K562 (cell line): ENCODE results near the gene ZNF407. TPM values are rescaled to one million over a fixed set of nuclear protein-coding genes. Genes with fewer than 3 reads are reported as not detected.

Experiments
- ATAC-seq: fragments of 200-7000 bp; cut with Tn5 transposase; 3 replicates; pipeline ENCODE4 v1.9.1; 2020; ENCODE audit warnings: moderate library complexity
- BruUV-seq: library from RNA; stranded (reverse); fragments of 400-500 nt; replicated peaks from 2 replicates; lab custom pipeline; 2021; lab: Mats Ljungman, UMichigan
- CTCF ChIA-PET: fragments of 300-600 bp; formaldehyde crosslinking; extraction: SDS; loops from one replicate; lab custom pipeline; 2021; ENCODE audit warnings: low intra/inter-chr PET ratio; lab: Yijun Ruan, JAX
- POLR2A ChIA-PET: fragments of 300-600, 350-650 bp; sonication (Branson Sonifier 250); formaldehyde crosslinking; extraction: SDS; loops from one replicate; lab custom pipeline; 2021; ENCODE audit warnings: antibody characterized with exemption, inconsistent platforms; lab: Yijun Ruan, JAX
- DNase-seq, 4 experiments: peaks; one replicate each; pipeline versions ENCODE4 v3.0.0 to v3.0.0-alpha.2; 2011 to 2018; ENCODE audit warnings: low spot score in 3 of 4, mixed read lengths in 3 of 4; ENCODE audit errors: extremely low read depth in 1 of 4
- FAIRE-seq: peaks from 2 replicates; lab custom pipeline; 2011; peaks lifted over from hg19 to GRCh38; lab: Jason Lieb, UNC
- H2AFZ ChIP-seq: 2 replicates; pipeline ENCODE4 v1.6.0; 2011; ENCODE audit warnings: low read depth, low read length, control low read depth, inconsistent platforms
- H3K27ac ChIP-seq: fragments of 200-600 bp; 3 replicates; pipeline ENCODE4 v1.8.0; 2011; ENCODE audit warnings: low read depth, mild to moderate bottlenecking, control low read depth, inconsistent platforms, low read length, moderate library complexity, mixed read lengths; ENCODE audit errors: extremely low read depth
- H3K27me3 ChIP-seq, 2 experiments: fragments of 300-600 bp in 1 of 2; 2 replicates in 1 of 2; 3 replicates in 1 of 2; pipeline versions ENCODE4 v1.6.0 to v1.8.0; 2011; ENCODE audit warnings: inconsistent platforms in 2 of 2, low read length in 2 of 2, mild to moderate bottlenecking in 1 of 2, mixed read lengths in 1 of 2, moderate library complexity in 1 of 2; ENCODE audit not compliant: control insufficient read depth in 2 of 2, insufficient read depth in 2 of 2
- H3K36me3 ChIP-seq: fragments of 300-600 bp; 3 replicates; pipeline ENCODE4 v1.8.0; 2011; ENCODE audit warnings: mild to moderate bottlenecking, low read length, inconsistent platforms; ENCODE audit not compliant: control insufficient read depth, insufficient read depth
- H3K4me1 ChIP-seq, 2 experiments: fragments of 200-600 bp in 1 of 2; replicated peaks in 1 of 2; 2 replicates in 1 of 2; 3 replicates in 1 of 2; pipeline versions ENCODE4 v1.5.1 to v1.8.0; 2011; ENCODE audit warnings: inconsistent platforms in 2 of 2, low read length in 2 of 2, mild to moderate bottlenecking in 1 of 2, mixed read lengths in 1 of 2, moderate library complexity in 1 of 2; ENCODE audit not compliant: control insufficient read depth in 2 of 2, insufficient read depth in 2 of 2
- H3K4me2 ChIP-seq: 2 replicates; pipeline ENCODE4 v1.6.1; 2011; ENCODE audit warnings: low read length, control low read depth, inconsistent platforms, mixed read lengths; ENCODE audit not compliant: insufficient read depth
- H3K4me3 ChIP-seq: fragments of 200-600 bp; sonication (generic), shearing (Covaris generic); 2 replicates; pipeline ENCODE4 v1.5.1; 2016; ENCODE audit warnings: control low read depth, inconsistent platforms
- H3K79me2 ChIP-seq: fragments of 200-600 bp; 3 replicates; pipeline ENCODE4 v1.8.0; 2011; ENCODE audit warnings: low read length, inconsistent platforms; ENCODE audit not compliant: control insufficient read depth, insufficient read depth
- H3K9ac ChIP-seq, 2 experiments: 2 replicates each; pipeline versions ENCODE4 v1.6.0 to v1.6.1; 2011; ENCODE audit warnings: low read depth in 2 of 2, low read length in 2 of 2, control low read depth in 1 of 2, inconsistent platforms in 1 of 2, mild to moderate bottlenecking in 1 of 2, mixed read lengths in 1 of 2; ENCODE audit not compliant: insufficient read depth in 1 of 2
- H3K9me1 ChIP-seq: one replicate; pipeline ENCODE4 v1.6.0; 2011; ENCODE audit warnings: inconsistent platforms, mild to moderate bottlenecking, low read length, moderate library complexity; ENCODE audit not compliant: control insufficient read depth, insufficient read depth
- H3K9me3 ChIP-seq: replicated peaks from 2 replicates; pipeline ENCODE4 v1.5.1; 2011; ENCODE audit warnings: low read depth, low read length, inconsistent platforms; ENCODE audit not compliant: control insufficient read depth, insufficient read depth
- H4K20me1 ChIP-seq: replicated peaks from 2 replicates; pipeline ENCODE4 v1.6.1; 2011; ENCODE audit warnings: low read length, inconsistent platforms, mixed read lengths; ENCODE audit not compliant: control insufficient read depth, insufficient read depth
- ASH1L ChIP-seq: fragments of 450-650 bp; IDR thresholded peaks from 2 replicates; pipeline ENCODE4 v1.6.1; 2018; ENCODE audit warnings: borderline replicate concordance, mild to moderate bottlenecking, low read depth; ENCODE audit not compliant: partially characterized antibody
- ATF7 ChIP-seq: fragments of 450-650 bp; IDR thresholded peaks from 2 replicates; pipeline ENCODE4 v1.7.1; 2014; ENCODE audit warnings: mild to moderate bottlenecking, moderate library complexity
- HDGF ChIP-seq: fragments of 450-650 bp; IDR thresholded peaks from 2 replicates; pipeline ENCODE4 v1.6.1; 2016
- MAFK ChIP-seq: IDR thresholded peaks from 2 replicates; pipeline ENCODE4 v1.6.1; 2011; ENCODE audit warnings: low read length, improper control_type of control experiment
- NCOA4 ChIP-seq: fragments of 450-650 bp; IDR thresholded peaks from 2 replicates; pipeline ENCODE4 v1.6.1; 2018; ENCODE audit warnings: mild to moderate bottlenecking; ENCODE audit not compliant: partially characterized antibody
- SIRT6 ChIP-seq: IDR thresholded peaks from one replicate; pipeline ENCODE4 v1.6.1; 2012; ENCODE audit warnings: low read depth, mild to moderate bottlenecking, control low read depth, inconsistent platforms, low read length, moderate library complexity
- ZC3H4 ChIP-seq: sonication (generic); formaldehyde crosslinking; IDR thresholded peaks from 2 replicates; pipeline ENCODE4 v1.9.0; 2021; ENCODE audit warnings: missing genetic modification reagents, borderline replicate concordance
- ZNF143 ChIP-seq: sonication (generic); formaldehyde crosslinking; IDR thresholded peaks from 2 replicates; pipeline ENCODE4 v1.9.0; 2022; ENCODE audit warnings: mild to moderate bottlenecking, missing genetic modification reagents
- ZNF431 ChIP-seq: sonication (generic); formaldehyde crosslinking; IDR thresholded peaks from 2 replicates; pipeline ENCODE4 v1.8.0; 2022; ENCODE audit warnings: mild to moderate bottlenecking, missing genetic modification reagents
- ZNF717 ChIP-seq: fragments of 250-450 bp; sonication (Bioruptor Pico); IDR thresholded peaks from 2 replicates; pipeline ENCODE4 v1.5.0; 2021
- WGBS: fragments of 100-300 bp; shearing (Covaris generic); methylation state at CpG from one replicate; pipeline ENCODE4 v1.1.6; 2016; ENCODE audit warnings: low coverage, mixed read lengths; ENCODE audit not compliant: insufficient coverage; ENCODE audit errors: missing lambda C conversion rate; 5-methylcytosine and 5-hydroxymethylcytosine counted together
- in situ Hi-C: fragments of 300-500 bp; cut with MboI; formaldehyde crosslinking; loops from 4 replicates; pipeline ENCODE4 v1.15.0; 2018; ENCODE audit warnings: inconsistent platforms, mixed read lengths
- intact Hi-C: fragments of 100-400 bp; cut with micrococcal nuclease; formaldehyde crosslinking; loops from 2 replicates; pipeline ENCODE4 v1.14.2; 2022
- polyA plus RNA-seq, 8 experiments: library from polyadenylated mRNA; depleted of rRNA in 4 of 8; stranded (reverse) in 5 of 8; unstranded in 3 of 8; fragments of >200 nt; fragmentation: Nextera tagmentation in 2 of 8; fragmentation: Illumina TruSeq in 1 of 8; extraction: Ambion mirVana in 2 of 8; extraction: Trizol in 1 of 8; gene quantifications; 2 replicates each; pipeline versions ENCODE4 v1.2.1 to v1.2.3, GENCODE V29; 2011 to 2014; ENCODE audit warnings: inconsistent platforms in 1 of 8, missing spikeins in 1 of 8
- total RNA-seq, 7 experiments: library from RNA; depleted of rRNA in 6 of 7; stranded (reverse); fragments of >200 nt in 6 of 7; fragmentation: Illumina TruSeq in 2 of 7; extraction: Trizol in 2 of 7; gene quantifications; 2 replicates each; pipeline versions ENCODE4 v1.2.1 to v1.2.3, GENCODE V29; 2011 to 2021; ENCODE audit warnings: low replicate concordance in 1 of 7
- TF ChIP-seq, protein P1 (sequence below): sonication (generic); formaldehyde crosslinking; IDR thresholded peaks from 2 replicates; pipeline ENCODE4 v1.8.1; 2022; ENCODE audit warnings: missing genetic modification reagents

Gene ZNF407
- total and polyA plus RNA-seq, 9 of the 15 experiments (the other 6 are each of a cell fraction or from before 2014, with no cell fraction given) = 0.21 to 5.4 (median 2.3) TPM

DNA sequence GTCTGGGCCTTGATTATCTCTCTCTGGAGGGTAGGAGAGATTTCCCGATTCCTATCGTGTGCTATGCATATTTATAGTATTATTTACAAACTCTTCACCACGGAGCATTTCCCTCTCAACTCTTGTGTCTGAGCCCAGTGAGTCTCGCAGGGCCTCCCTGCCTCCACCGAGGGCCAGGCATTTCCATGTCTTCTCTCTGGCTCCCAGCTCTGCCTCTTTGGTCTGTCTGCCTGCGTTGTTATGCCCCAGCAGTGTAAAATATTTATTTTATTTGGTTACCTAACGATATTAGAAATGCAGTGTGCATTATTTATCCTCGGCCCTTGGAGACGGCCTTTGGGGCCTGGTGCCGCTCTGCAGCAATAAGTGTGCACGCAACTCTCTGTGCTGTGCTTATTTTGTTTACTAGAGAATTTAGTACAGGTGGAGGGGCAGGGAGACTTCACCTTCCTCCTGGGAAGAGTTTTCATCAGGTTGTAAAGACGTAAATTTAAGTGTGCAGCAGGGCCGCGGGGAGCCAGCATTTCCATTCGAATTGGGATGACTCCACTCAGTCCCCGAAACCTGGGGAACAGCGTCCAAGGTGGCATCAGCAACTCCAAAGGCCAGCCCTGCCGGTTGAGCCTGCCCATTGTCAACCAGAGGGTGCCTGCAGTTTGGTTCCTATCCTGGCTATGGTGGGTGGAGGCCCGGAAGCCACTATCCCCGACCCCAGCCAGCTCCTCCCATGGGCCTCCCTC, 511.1 kb downstream of the ZNF407 start (continued):
- TF ChIP-seq, protein P1, sequence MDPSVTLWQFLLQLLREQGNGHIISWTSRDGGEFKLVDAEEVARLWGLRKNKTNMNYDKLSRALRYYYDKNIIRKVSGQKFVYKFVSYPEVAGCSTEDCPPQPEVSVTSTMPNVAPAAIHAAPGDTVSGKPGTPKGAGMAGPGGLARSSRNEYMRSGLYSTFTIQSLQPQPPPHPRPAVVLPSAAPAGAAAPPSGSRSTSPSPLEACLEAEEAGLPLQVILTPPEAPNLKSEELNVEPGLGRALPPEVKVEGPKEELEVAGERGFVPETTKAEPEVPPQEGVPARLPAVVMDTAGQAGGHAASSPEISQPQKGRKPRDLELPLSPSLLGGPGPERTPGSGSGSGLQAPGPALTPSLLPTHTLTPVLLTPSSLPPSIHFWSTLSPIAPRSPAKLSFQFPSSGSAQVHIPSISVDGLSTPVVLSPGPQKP (CRISPR knock-in tag) = no peak
- TF ChIP-seq ATF7 = no peak
- TF ChIP-seq MAFK = no peak
- no peak for TF ChIP-seq SIRT6
- TF ChIP-seq, all 486 proteins: peak for 0

DNA sequence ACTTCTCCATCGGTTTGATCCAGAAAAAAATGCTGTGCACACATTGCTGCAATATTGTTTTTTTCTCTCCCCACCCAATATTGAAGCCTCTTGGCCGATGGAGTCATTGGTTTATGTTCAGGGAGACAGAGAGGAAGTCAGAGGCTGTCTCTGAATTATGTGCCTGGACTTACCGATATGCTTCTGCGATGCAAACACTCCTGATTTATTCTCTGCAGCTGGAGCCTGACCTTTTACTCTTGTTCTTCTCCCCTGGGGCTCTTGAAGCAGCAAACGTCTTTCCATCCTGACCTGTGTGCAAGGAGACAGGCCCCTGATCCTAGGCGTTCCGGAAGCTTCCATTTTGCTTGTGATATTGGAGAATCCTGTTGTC, 511.6 kb downstream of the ZNF407 start:
- H2AFZ ChIP-seq = no peak overlapping the region
- intact Hi-C loops (no loop called here), in situ Hi-C loops (no loop called here)
- no peaks in the 10 kb centered on the region for H3K36me3 ChIP-seq
- no peak for ATAC-seq
- BruUV-seq = no TSS peak
- no peaks in the 10 kb centered on the region for H3K9me1 ChIP-seq
- FAIRE-seq = no peak
- H3K27ac ChIP-seq = no peak overlapping the region
- ChIA-PET POLR2A (no interaction called here), CTCF (no interaction called here)
- no peaks in the 10 kb centered on the region for H3K4me1 ChIP-seq
- H3K27me3 ChIP-seq = peaks cover 6 to 65% of the 10 kb centered on the region in 2 experiments
- H3K4me3 ChIP-seq = no peak overlapping the region
- no peaks in the 10 kb centered on the region for H3K9me3 ChIP-seq
- no peaks in the 10 kb centered on the region for H4K20me1 ChIP-seq
- WGBS = 0% methylated on average over 6 of the region's 7 CpGs
- no peaks in the 10 kb centered on the region for H3K79me2 ChIP-seq
- TF ChIP-seq ZNF431 (CRISPR knock-in tag) (no peak), ZNF717 (CRISPR knock-in tag) (no peak), ZNF143 (CRISPR knock-in tag) (no peak), NCOA4 (no peak), HDGF (no peak), ZC3H4 (CRISPR knock-in tag) (no peak), ASH1L (no peak)
- no peak for DNase-seq
- H3K9ac ChIP-seq = no peak overlapping the region
- H3K4me2 ChIP-seq = no peak overlapping the region
